ENCODE results near the gene FNIP2. TPM values are rescaled to one million over a fixed set of nuclear protein-coding genes. Genes with fewer than 3 reads are reported as not detected.
A peak's percentile ranks its signal among the peaks of the same experiment; 100 is the strongest.

Gene FNIP2
- total RNA-seq, 1 experiment from 2014 or later: 3.7 TPM

DNA sequence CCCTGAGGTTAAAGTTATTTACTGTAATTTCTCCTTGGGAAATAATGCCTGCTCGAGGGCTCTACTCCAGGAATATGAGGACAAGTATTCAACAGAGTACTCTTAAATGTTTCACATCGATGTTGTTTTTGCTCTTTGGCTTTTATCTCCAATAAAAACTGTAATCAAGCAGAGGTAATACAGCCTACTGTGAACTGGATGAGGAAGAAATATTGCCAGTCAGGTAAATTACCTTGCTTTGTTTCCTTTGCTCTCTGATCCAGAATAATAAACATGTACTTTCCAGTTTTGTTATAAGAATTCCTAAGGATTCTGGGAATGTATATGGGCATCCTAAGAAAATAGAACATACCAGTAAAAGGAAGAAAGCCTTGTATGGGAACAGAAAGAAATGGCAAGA is 60.4 kb downstream of the FNIP2 start:
- no peak for DNase-seq (ENCODE audit: extremely low read depth, low read depth)

DNA sequence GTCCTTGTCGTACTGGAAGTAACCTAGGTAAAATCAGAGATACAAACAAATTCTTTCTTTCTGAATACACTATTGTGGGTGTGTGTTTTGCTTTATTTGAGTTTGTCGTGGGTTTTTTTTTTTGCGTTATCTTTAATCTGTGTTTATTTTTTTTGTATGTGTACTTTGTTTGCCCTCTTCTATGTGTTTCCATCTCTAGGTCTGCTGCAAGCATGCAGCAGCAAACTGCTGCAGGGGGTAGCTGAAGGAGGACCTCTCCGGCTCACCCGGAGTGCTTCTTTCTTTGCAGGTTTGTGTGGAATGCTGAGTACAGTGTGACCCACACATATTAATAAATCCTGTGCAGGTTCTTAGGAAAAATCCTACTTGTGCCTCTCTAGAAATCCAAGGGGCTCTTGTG is 64.8 kb downstream of the FNIP2 start:
- no peak for DNase-seq (ENCODE audit: extremely low read depth, low read depth)

DNA sequence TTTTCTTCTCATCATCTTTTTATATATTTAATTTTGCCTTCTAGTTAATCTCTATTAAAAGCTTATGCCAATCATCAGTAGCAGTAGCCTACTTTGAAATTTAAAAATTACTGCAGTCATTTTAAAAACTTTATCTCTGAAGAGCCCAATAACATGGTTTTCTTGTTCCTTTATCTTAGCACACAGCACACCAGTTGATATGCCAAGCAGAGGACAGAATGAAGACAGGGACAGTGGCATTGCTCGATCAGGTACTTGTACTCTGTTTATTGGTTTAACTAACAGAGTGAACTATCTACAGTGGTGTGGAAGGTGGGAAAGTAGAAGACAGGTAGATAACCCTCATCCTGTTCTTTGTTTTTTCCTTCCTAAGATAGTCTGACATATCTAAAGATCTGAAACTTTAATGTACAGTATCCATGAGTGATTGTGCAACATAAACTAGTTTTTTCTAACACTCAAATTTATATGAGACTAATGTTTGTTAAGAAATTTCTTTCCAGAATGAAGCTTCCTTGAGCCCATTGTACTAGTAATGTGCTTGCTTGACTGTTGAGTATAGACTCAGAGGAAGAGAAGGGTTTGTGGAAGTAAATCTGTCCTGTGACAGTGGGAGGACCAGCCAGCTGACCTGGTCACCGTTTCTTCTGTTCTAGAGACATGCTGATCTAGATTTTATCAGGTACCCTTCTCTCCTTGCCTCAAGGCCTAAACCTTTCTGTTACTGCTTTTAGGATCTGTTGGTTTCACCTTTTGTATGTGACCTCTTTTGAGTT is 66.6 kb downstream of the FNIP2 start:
- DNase-seq (ENCODE audit: extremely low read depth, low read depth): no peak

DNA sequence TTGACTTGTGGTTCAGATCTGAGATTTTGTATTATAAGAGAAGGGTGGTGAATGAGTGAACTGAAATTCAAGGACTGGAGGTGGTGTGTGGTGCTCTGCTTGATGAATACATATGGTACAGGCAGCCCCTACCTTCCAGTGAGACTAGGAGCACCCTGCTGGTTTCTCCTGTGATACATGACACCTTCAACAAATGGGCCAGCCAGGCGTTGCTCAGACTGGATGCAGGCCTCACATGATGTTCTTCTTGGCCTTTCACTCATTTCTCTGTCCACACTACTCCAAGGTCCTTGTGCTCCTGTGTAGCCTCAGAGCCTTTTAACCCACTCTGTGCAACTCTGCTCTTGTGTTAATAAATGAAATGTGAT is 67.2 kb downstream of the FNIP2 start:
- DNase-seq (ENCODE audit: extremely low read depth, low read depth): no peak

DNA sequence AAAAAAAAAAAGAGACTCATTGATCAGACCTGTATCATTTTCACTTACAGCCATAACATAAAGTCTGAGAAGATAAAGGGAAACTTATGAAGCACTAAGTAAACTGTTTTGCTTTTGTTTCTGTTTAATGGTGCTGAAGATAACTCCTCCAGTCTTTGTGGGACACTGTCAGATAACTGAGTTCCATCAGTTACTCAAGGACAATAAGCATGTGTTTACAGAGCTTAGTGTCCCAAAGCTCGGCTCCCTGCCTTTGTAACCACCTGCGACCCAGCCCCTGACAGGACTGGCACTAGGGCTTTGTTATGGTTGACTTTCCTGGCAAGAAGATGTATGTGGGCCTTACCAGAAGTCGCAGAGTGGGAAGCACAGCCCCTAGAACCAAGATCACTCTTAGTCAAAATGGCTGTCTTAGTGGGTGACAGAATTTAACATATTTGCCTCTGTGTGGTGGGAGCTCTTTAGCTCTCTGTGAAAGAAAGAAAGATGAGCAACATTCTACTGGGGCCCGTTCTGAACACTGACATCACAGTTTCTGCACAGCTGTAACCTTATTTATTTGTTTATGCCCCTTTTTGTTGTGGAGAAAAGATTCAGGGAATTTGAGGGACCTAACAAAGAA is 68.1 kb downstream of the FNIP2 start:
- DNase-seq (ENCODE audit: extremely low read depth, low read depth): no peak

DNA sequence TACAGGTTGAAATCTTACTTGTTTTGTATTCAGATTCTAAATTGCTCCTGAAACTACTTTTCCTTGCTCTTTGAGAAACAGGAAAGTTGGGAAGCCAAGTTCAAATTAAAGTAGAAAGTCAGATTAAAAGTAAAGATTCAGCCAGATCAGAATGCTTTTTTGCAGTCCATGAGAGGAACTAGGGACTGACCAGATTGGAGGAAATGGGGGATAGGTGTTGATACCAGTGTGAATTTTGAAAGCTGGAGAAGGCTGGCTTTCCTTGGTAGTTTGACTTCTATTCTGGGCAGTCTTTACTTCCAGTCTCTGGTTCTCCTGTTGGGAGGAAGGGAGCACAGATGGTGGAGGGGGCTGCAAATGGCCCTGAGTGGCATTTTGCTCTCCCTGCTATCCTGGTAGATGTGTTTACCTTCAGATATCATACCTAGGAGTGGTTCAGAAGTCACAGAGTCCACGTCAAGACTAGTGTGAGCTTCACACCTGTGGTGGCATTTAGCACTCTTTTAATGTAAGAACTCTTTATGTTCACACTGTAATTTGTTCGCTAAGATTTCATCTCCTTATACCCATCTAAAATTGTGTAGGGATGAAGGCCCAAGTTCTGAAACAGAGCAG is 68.8 kb downstream of the FNIP2 start:
- DNase-seq (ENCODE audit: extremely low read depth, low read depth): no peak

DNA sequence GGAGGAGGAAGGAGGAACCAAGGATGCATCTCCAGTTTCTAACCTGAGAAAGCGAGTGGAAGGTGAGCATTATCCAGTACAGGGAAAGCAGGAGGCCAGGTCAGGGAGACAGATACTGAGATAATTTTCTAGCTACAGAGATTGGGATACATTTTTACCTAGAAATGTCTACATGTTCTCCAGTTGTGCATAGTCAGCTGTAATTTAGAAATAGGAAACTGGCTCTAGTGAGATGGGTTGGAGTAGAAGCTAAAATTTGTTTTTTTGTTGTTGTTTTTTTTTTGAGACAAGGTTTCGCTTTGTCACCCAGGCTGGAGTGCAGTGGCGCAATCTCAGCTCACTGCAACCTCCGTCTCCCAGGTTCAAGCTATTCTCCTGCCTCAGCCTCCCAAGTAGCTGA is 71.3 kb downstream of the FNIP2 start:
- no peak for DNase-seq (ENCODE audit: extremely low read depth, low read depth)

DNA sequence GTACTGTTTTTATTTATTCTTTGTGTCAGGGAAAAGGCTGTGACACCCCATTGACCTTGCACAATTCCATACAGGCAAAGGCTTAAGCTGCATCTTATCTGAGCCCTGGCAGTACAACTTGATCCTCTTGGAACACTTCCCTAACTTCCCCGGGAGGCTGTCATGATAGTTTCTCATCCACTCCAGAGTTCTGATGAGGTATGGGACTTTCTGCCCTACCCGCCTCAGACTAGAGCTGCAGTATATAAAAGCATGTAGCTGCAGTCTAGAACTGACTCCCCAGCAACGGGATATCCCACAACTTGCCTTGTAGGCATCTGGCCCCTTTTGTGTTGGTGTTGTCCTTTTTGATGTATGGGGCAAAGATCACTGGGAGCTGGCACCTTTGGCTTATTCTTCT is 72.7 kb downstream of the FNIP2 start:
- DNase-seq (ENCODE audit: extremely low read depth, low read depth): no peak

DNA sequence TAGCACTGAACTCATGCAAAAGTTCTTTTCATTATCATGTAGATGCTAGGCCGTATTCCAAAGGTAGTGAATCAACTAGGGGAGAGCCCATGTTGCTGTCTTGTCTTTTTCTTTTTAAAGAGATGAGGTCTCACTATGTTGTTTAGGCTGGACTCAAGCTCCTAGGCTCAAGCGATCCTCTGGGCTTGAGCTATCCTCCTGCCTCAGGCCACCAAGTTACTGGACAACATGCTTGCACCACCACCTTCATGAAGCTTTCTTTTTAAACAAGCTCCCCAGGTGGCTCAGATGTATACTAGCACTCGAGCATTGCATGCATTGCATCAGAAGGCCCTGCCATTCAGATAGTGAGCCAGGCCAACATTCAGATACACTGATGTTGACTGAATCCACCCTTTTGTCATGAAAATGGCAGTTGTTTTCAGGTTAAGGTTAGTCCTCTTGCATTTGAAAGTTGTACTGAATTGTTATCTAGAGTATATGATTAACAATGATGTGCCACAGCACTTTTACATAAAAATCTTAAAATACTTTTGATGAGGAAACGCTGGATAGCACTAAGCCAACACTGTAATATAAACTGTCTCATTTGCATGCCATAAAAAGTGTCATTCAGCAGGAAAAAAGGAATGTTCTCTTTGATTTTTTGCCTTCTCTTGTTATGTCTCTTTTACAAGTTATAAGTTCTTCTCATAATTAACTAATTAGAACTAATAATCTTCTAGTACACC is 76.7 kb downstream of the FNIP2 start:
- DNase-seq (ENCODE audit: extremely low read depth, low read depth): no peak

DNA sequence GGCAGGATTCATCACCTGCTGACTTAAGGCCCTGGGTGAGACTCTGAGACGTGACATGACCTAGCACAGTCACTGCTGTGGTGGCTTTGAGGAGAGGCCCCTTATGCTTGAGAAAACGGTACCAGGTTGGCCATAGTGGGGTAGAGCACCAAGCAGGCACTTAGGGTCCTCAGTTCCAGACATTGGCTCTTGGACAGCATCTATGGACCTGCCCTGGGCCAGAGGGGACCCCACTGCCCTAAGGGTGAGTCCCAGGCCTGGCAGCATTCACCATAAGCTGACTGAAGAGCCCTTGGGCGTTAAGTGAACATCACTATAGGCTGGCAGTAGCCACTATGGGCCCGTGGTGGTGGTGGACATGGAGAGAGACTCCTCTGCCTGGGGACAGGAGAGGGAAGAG is 78.7 kb downstream of the FNIP2 start:
- DNase-seq (ENCODE audit: extremely low read depth, low read depth): no peak

DNA sequence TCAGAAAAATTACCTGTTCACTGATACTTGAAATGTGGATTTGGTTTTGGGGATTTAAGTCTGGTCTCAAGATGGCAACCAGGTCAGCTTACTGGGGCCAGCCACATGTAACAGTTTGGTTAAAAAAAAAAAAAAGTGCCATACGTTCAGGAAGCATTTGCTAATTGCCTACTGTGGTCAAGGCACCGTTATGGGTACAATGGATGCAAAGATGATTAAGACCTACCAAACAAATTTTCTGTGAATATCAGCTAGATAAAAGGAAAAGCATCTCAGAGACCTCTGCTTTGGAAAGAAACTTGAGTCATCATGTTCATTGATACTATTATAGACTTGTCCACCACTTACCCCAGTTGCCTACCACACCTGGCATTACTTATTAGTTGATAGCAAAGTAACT is 80.9 kb downstream of the FNIP2 start:
- DNase-seq (ENCODE audit: extremely low read depth, low read depth): no peak

DNA sequence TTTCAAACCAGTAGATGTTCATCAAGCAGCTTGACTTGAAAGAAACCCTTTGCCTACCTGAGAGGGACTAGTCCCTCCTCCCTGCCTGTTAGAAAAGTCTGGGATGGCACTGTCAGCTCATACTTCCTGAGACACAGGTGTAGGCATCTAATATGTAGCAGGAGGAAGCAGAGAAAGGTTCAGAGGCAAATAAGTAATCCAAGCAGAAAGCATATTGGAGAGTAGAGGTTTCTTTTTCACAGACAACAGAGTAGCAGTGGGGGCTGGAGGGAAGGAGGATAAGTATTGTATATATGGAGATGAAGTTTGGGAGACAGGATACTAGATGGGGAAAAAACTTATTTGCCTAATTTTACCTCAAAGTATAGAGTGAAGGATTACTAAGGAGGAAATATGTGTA is 81.5 kb downstream of the FNIP2 start:
- DNase-seq (ENCODE audit: extremely low read depth, low read depth): no peak

DNA sequence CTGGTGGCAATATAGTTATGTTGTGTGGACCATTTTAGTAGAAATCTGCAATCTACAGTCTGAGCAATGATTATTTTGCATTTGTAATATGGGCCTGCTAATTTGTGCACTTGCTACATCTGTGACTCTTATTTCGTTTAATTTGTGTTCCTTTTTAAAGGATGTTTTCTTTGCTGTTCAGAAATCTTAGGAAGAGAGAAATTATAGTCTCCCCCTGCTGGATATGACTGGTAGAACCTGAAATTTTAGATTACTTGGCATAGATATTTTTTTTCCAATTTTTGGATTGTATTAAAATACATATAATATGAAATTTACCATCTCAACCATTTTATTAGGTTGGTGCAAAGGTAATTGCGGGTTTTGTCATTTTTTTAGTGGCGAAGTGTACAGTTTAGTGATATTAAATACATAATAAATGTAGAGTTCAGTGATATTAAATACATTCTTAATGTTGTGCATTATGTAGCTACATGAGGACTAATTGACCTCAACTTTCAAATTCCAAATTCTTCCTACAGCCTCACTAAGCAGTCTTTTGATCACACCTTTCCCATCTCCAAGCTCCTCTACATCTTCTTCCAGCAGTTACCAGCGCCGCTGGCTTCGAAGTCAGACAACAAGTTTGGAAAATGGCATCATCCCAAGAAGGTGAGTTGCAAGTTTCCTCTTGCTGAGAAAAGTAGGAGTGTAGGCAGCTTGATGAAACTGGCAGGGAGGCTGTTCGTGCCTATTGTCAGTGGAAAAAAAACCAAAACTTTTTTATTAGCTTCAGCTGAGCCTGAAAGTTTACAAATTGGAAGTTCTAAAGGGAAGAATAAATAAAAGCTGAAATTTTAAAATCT is 82.2 kb downstream of the FNIP2 start:
- DNase-seq (ENCODE audit: extremely low read depth, low read depth): peak; percentile 7

DNA sequence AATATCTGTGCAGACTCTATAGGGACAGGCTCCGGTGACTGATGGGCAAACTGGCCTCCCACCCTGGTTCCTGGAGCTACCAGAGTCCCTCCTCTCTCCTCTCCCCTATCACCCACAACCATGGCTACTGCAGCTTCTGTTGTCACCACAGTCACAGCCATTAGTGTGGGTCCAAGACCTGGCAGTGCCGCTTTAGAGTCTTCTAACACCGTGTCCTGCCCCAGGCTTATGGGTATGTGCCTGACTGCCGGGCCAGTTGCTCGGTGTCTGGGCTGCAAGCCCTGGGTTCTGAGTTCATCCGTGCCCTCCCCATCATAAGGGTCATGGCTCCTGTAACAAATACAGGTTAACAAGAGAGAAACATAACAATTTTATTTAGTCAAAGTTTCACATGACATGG is 85.4 kb downstream of the FNIP2 start:
- DNase-seq (ENCODE audit: extremely low read depth, low read depth): no peak

DNA sequence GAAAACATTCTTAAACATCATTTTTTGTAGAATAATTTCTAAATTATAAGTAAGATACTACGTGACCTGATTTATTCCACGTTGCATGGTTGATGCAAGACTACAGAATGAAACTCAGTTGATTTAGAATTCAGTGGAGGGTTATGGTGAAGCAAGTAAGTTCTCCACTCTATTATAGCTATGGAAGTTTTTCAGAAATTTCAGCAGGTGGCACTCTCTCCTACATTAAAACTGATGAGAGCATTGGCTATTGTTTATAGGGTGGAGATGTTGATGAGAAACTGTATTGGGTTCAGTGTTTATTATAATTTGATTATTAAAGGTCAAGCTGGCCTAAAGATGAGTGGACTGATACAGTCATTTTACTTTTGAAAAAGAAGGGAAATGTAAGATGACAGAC is 88.0 kb downstream of the FNIP2 start:
- peak; percentile 26 for DNase-seq (ENCODE audit: extremely low read depth, low read depth)

DNA sequence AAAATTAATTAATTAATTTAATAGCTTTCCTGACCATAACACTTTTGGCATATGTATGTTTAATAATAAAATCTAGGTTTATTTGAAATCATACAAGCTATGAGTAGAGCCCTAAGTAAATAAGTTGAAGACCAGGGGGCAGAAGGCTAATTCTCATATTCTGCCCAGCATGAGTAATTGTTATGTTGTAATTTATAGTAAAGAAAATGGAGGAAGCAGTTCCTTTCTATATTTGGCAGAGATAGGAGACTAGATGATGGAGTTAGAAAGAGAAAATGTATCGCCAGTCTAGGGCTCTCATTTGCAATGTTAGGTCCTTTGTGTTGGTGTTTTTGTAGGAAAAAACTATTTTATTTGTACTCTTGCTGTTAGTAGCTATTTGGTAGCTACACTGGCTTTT is 89.1 kb downstream of the FNIP2 start:
- no peak for DNase-seq (ENCODE audit: extremely low read depth, low read depth)

DNA sequence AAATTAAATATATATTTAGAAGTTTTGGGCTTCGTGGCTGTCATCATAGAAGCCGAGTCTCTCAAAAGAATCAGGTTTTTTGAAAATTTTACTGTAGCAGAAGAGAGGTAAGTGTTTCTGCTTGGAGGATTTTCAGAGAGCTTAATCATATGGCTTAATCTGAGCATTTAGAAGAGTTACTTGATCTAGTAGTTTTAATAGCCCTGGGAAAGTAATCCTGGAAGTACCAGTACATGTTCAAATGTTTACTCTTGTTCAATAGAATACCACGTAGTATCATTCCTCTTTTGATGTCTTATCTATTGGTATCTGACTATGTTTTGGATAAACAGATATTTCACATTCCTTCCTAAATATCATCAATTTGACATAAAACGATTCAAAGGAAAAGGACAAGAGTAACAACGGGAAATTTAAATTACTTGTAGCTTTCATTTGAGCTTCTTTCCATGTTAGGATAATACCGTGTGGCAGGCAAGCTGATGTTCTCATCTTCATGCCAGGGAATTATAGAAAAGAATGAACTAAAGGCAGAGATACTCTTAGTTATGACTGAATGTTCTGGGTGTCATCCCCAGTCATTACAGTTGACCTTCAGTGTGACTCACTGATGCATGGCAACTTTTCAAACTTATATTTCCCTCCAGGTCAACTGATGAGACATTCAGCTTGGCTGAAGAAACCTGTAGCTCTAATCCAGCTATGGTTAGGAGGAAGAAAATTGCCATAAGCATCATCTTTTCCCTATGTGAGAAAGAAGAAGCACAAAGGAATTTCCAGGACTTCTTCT is 89.8 kb downstream of the FNIP2 start:
- DNase-seq (ENCODE audit: extremely low read depth, low read depth): no peak

DNA sequence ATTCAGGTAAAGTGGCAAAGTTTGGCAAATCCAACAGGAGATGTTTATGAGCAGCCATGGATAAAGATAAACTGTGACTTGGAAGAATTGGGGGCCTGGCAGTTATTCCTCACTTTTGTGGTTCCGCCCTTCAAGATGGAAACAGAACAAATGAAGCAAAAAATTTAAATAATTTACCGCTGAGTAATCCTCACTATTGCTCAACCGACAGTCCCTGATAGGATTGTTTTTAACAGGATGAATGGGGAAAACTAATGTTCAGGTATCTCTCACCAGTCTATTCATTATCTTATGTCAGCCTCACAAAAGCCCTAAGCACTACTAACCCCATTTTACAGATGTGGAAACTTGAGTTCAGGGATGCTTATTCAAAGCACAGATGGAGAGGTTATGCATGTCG is 90.8 kb downstream of the FNIP2 start:
- DNase-seq (ENCODE audit: extremely low read depth, low read depth): no peak

DNA sequence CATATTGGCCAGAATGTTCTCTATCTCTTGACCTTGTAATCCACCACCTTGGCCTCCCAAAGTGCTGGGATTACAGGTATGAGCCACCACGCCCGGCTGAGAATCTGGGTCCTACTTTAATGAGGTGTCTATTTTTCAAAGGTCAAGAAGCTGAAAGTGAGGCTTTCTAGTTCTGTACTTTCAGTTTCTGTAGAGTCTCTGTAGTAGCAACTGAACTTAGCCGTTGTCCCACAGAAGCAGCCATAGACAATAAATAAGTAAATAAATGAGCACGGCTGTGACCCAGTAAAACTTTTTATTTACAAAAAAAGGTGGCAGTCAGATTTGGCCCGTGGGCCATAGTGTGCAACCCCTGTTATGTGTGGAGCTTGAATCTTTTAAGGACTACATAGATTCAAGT is 92.0 kb downstream of the FNIP2 start:
- no peak for DNase-seq (ENCODE audit: extremely low read depth, low read depth)

DNA sequence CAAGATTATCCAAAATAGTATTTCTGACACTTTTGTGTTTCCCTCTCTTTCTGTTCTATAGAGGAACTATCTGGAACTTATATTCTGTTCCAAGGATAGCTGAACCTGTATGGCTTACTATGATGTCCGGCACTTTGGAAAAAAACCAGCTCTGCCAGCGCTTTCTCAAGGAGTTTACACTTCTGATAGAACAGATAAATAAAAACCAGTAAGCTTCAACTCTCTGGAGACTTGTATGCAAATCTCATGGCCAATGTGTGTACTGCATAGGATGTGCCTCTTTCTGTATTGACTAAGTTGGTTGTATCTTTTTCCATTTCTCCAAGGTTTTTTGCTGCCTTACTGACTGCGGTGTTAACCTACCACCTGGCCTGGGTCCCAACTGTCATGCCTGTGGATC is 92.5 kb downstream of the FNIP2 start:
- no peak for DNase-seq (ENCODE audit: extremely low read depth, low read depth)

All from NCI-H460 (cell line).